NCI-H524 treated with DMSO at 0.1 percent for 48 hours (cell line): ENCODE data around the gene WEE1.
"Not testable (repeated sequence)": the region's sequence is repeated elsewhere in the genome, so short reads cannot be mapped to it uniquely, and the experiment has no call there.

Experiments
- DNase-seq: peaks from one replicate; lab custom pipeline; 2025; lab: John Stamatoyannopoulos, UW

WEE1 gene

GRCh38 chr11:9573052-9573774, at the start of gene WEE1:
TSS of gene WEE1 (plus strand) at chr11:9573670. CDS start at chr11:9573934, 264 bp downstream.
- DNase-seq: peak; percentile 79

DNA sequence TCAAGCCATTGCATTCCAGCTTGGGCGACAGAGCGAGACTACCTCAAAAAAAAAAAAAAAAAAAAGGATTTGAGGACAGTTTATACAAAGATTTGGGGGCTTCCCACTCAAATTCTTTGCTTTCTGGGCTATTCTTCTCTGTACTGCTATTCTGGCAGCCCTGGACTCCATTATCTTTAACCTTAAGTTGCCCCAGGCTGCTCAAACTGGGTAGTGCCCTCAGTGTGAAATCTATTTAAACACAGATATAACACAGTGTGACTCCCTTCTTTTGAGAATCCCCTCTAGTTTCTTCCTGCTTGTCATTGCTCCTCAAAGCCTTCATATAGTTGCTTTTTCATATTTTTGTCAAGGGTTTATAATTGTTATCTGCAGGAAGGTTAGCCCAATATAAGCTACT, 49.5 kb upstream of the WEE1 start:
- DNase-seq: no peak

GRCh38 chr11:9525116-9525515, 48.4 kb upstream of the WEE1 start:
- no peak for DNase-seq

GRCh38 chr11:9527481-9528135, 45.9 kb upstream of the WEE1 start:
- no peak for DNase-seq

GRCh38 chr11:9528136-9528501, 45.4 kb upstream of the WEE1 start:
- no peak for DNase-seq

DNA sequence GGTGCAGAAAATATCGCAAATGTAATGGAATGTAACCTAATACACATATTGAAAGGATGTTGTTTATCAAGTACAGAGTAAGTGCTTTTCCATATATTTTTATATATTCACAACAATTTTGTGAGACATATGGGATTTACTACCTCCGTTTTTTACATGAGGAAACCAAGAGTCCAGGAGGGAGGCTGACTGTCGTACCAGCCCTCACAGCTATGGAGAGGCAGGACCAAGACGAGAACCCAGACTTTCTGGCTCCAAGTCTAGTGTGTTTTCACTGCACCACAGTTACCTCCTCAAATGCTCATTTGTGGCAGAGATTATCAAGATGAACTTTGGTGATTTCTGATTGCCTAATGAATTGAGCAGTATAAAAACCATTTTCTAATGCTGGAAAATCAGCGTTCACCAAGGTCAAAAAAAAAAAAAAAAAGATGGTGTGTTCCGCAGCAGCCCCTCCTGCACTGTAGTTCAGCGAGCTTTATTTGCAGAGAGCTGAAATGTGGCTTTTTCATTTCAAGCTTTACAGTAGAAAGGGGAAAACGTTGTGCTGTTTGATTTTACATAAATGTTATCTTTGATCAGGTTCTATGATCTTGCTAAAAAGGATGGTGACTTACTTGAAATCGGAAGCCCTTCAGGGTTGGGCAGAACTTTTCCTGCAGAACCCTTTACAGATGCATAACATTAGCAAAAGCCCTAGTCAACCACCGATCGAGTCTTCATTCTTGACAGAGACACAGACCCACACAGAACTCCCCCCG, 44.7 kb upstream of the WEE1 start:
- no peak for DNase-seq

DNA sequence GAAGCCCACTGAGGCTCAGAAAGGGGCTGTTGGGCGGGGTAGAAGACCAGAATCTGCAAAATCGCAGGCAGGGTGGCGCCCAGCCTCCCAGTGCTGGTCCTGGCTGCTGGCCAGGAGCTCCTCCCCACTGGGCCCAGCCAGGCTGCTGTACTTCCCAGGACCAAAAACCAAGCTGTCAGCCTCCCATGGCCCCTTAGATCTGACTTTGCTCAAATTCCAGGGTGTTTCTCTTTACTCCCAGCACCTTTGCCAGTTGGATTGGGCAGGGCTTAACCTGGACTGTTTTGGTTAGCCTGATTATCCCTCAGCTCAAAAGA, 44.2 kb upstream of the WEE1 start:
- no peak for DNase-seq

GRCh38 chr11:9530020-9530621, 43.3 kb upstream of the WEE1 start:
- no peak for DNase-seq

DNA sequence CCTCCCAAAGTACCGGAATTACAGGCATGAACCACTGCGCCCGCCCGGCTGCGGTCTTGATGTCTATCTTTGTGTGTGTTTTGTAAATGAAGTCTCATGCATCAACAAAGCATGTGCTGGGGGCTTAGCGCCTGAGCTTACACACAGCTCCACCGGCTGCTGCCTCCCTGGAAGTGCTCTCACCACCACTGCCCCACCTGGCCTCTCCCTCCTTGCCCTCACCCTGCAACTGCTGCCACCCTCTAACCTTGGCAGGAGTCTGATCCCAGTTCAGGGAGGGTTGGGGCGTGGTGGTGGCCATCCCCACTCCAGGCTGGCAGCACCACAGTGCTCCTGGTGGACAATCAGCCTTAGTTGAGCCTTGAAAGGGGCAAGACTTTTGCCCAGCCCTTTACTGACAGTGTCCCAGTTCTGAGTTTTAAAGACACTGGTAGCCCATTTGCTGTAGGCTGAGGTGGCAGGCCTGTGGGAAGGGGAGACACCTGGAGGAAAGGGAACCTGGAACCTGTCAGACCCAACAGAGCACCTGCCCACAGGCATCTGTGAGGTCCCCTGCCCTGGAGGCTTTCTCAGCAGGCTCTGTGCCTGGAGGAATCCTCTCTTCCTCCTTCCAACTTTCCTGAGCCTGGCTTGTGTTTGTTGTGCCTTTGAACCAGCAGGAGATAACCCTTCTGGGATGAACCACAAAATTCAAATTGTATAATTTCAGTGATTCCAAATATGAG, 42.4 kb upstream of the WEE1 start:
- no peak for DNase-seq

DNA sequence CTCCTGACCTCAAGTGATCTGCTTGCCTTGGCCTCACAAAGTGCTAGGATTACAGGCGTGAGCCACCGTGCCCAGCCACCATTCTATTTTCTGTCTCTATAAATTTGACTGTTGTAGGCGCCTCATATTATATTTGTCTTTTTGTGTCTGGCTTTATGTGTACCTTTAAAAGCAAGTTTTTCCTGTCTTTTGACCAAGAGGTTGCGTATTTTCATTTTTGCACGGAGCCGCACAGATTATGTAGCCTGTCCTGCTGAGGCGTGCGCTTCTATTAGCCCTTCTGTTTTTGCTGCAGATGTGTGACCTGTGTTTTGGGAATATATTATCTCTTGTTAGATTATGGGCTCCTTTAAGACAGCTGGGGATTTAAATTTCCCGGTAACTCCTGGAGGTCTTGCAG, 40.4 kb upstream of the WEE1 start:
- DNase-seq: no peak

DNA sequence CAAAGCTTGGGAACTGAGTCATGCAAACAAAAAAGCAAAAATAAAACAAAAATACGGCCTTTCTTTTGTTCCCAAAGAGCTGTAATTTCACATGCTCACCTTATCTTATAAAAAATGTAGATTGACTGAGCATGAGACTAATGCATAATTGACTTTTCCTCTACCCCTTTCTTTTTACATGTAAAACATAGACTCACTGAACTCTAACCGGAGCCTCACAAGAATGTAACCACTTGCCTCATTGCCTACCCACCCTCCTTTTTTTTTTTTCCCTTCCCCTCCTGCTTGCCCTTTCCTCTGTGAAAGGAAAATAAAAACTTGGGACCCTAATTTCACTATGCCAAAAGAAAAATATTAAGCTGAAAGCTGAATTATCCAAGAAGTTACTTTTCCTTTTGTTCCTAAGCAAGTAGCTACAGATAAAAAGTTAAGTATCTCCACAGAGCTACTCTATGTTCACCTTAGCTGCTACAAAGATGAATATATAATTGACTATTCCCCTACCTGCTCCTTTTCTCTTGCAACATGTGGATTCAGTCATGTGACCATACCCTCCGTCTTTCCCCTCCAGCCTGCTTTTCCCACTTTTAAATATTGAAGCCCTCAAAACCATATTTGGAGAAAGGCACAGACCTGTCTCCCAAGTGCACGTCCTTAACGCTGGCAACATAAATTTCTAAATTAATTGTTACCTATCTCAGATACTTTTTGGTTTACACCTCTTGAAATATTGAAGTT, 39.6 kb upstream of the WEE1 start:
- DNase-seq: no peak

DNA sequence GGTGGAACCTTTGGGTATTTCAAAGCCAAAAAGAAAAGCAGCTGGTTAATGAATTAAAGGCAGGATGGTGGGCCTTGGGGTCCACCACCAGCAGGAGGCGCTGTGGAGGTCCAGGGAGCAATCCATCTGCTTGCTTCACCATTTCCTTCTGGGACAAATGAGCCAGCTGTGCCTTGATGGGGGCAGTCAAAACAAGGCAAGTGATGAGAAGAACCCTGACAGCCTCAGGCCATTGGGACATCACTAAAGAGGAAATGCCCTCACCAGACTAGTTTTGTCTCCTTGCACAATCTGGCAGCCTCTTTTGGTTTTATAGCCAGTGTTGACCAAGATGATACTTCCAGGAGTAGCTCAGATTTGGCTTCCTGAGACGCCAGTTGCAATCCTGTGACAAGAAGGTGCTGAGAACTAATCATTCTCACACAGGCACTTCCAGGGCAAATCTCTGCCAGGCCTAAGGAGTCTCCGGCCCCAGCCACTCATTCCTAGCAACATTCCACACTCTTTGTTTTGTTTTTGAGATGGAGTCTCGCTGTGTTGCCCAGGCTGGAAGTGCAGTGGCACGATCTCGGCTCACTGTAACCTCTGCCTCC, 38.2 kb upstream of the WEE1 start:
- DNase-seq: no peak

- no peak for DNase-seq
These were observed 34.9 kb upstream of the WEE1 start for GRCh38 chr11:9538548-9538947.

DNA sequence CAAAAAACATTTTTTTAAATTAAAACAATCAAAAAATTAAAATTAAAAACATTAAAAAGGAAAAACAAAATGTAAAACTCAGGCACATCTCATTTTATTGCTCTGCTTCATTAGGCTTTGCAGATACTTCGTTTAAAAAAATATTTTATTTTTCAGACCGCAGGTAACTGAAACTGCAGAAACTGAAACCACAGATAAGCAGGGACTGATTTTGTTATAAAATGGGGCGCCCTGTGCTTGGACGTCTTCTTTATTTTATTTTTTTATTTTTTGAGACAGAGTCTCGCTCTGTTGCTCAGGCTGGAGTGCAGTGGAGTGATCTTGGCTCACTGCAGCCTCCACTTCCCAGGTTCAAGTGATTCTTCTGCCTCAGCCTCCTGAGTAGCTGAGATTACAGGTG, 24.3 kb upstream of the WEE1 start:
- DNase-seq: not testable (repeated sequence)

GRCh38 chr11:9550191-9550628, 23.3 kb upstream of the WEE1 start:
- DNase-seq: no peak

DNA sequence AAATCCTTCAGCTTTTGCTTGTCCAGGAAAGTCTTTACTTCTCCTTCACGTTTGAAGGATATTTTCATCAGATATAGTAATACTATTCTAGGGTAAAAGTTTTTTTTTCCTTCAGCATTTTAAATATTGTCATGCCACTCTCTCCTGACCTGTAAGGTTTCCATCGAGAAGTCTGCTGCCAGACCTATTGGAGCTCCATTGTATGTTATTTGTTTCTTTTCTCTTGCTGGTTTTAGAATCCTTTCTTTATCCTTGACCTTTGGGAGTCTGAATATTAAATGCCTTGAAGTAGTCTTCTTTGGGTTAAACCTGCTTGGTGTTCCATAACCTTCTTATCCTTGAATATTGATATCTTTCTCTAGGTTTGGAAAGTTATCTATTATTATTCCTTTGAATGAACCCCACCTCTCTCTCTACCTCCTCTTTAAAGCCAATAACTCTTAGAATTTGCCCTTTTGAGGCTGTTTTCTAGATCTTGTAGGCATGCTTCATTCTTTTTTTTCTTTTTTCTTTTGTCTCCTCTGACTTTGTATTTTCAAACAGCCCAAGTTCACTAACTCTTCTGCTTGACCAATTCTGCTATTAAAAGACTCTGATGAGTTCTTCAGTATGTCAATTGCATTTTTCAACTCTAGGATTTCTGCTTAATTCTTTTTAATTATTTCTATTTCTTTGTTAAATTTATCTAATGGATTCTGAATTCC, 12.0 kb upstream of the WEE1 start:
- DNase-seq: no peak

DNA sequence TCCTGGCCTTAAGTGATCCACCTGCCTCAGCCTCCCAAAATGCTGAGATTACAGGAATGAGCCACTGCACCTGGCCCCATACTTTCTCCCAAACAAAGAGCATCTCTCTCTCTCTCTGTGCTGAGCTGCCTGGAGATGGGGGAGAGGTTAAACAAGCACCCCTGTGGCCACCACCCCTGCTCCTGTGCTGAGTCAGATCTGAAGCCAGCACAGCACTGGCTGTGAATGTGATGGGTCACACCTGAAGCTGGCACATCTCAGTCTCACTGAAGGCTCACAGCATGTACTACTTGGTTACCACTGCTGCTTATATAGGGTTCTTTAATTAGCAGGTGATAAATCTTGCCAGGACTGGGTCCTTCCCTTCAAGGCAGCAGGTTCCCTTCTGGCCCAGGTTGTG, 10.8 kb upstream of the WEE1 start:
- no peak for DNase-seq

GRCh38 chr11:9563196-9563730, 10.2 kb upstream of the WEE1 start:
- no peak for DNase-seq

DNA sequence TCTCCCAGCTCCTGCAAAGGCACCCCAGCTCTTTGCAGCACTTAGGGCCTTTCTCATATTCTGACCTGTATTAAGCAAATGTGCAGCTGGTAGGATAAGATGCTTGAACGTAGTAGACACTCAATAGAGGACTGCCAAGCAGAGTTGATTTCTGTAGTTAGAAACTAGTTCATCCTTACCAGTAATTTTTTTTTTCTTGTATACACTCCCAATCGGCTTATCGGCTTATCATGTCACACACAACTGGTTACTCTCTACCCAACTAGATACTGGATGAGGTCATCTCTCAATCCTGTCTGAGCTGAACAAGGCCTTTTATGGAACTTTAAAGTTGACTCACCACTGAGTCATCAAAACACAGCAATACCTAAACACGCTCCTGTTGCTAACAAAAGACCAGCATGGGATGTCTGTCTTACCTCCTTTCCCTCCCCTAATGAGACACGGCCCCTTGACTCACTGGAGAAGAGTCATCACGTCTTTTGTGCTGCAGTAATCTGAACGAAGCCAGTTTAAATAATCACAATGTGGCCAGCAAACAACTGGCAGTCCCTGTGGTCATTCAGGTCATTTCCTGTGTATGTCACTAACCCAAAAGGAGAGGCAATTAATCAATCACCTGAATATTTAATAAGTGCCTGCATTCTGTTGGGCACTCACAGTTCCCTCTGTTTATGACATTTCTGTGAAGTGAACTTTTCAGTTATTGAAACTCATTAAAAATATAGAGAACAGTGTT, 7.5 kb upstream of the WEE1 start:
- DNase-seq: no peak
